Measurements from ENCODE around the gene ZNHIT6.

The ZNHIT6 gene

GRCh38 chr1:85665932-85666331 lies 42.3 kb downstream of the ZNHIT6 start:
- Histone ChIP-seq H3K27ac (ENCODE audit: low read length) (no peak overlapping the region), H3K9me3 (ENCODE audit: control insufficient read depth, insufficient read depth, low read length) (no peaks in the 10 kb centered on the region), H3K4me3 (ENCODE audit: low read length) (no peak overlapping the region), H3K4me1 (ENCODE audit: control insufficient read depth, insufficient read depth, low read length) (no peaks in the 10 kb centered on the region), H3K27me3 (ENCODE audit: control insufficient read depth, insufficient read depth, low read length) (no peaks in the 10 kb centered on the region), H3K36me3 (ENCODE audit: control insufficient read depth, insufficient read depth, low read length) (no peaks in the 10 kb centered on the region)
- DNase-seq (ENCODE audit: low read depth, low spot score): no peak
- no CpG with 5 or more reads among the region's 1 CpG for WGBS (ENCODE audit: insufficient coverage, insufficient read length)

DNA sequence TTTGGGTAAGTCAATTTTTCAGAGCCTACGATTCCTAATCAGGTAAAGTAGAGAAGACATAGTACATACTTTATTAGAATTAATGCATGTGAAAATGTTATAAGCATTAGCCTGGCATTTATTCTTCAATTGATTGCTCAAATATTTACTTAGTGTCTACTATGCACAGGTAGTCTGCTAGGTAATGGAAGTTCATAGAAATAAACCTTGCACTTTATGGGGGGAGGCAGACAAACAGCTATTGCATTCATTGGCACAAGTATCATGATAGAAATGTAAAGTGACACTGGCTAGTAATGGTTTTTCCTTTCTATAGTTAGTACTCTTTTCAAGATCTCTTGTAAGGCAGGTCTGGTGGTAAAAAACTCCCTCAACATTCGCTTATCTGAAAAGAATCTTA lies 44.9 kb downstream of the ZNHIT6 start:
- H3K4me1 ChIP-seq (ENCODE audit: control insufficient read depth, insufficient read depth, low read length): no peaks in the 10 kb centered on the region
- WGBS (ENCODE audit: insufficient coverage, insufficient read length): no CpG with 5 or more reads among the region's 2 CpGs
- DNase-seq (ENCODE audit: low read depth, low spot score): no peak
- no peaks in the 10 kb centered on the region for H3K36me3 ChIP-seq (ENCODE audit: control insufficient read depth, insufficient read depth, low read length)
- H3K27me3 ChIP-seq (ENCODE audit: control insufficient read depth, insufficient read depth, low read length): no peaks in the 10 kb centered on the region
- H3K4me3 ChIP-seq (ENCODE audit: low read length): no peak overlapping the region
- no peak overlapping the region for H3K27ac ChIP-seq (ENCODE audit: low read length)
- H3K9me3 ChIP-seq (ENCODE audit: control insufficient read depth, insufficient read depth, low read length): no peaks in the 10 kb centered on the region

- H3K36me3 ChIP-seq (ENCODE audit: control insufficient read depth, insufficient read depth, low read length): no peaks in the 10 kb centered on the region
- H3K27me3 ChIP-seq (ENCODE audit: control insufficient read depth, insufficient read depth, low read length): no peaks in the 10 kb centered on the region
- no peak overlapping the region for H3K4me3 ChIP-seq (ENCODE audit: low read length)
- no peak for DNase-seq (ENCODE audit: low read depth, low spot score)
- no peak overlapping the region for H3K27ac ChIP-seq (ENCODE audit: low read length)
- no peaks in the 10 kb centered on the region for H3K9me3 ChIP-seq (ENCODE audit: control insufficient read depth, insufficient read depth, low read length)
- no peaks in the 10 kb centered on the region for H3K4me1 ChIP-seq (ENCODE audit: control insufficient read depth, insufficient read depth, low read length)
- no CpG with 5 or more reads among the region's 2 CpGs for WGBS (ENCODE audit: insufficient coverage, insufficient read length)
Measured at GRCh38 chr1:85661767-85662166, 46.5 kb downstream of the ZNHIT6 start.

GRCh38 chr1:85660541-85660940 lies 47.7 kb downstream of the ZNHIT6 start:
- Histone ChIP-seq H3K4me1 (ENCODE audit: control insufficient read depth, insufficient read depth, low read length) (no peaks in the 10 kb centered on the region), H3K36me3 (ENCODE audit: control insufficient read depth, insufficient read depth, low read length) (no peaks in the 10 kb centered on the region), H3K27me3 (ENCODE audit: control insufficient read depth, insufficient read depth, low read length) (no peaks in the 10 kb centered on the region), H3K4me3 (ENCODE audit: low read length) (no peak overlapping the region), H3K27ac (ENCODE audit: low read length) (no peak overlapping the region), H3K9me3 (ENCODE audit: control insufficient read depth, insufficient read depth, low read length) (no peaks in the 10 kb centered on the region)
- no peak for DNase-seq (ENCODE audit: low read depth, low spot score)

DNA sequence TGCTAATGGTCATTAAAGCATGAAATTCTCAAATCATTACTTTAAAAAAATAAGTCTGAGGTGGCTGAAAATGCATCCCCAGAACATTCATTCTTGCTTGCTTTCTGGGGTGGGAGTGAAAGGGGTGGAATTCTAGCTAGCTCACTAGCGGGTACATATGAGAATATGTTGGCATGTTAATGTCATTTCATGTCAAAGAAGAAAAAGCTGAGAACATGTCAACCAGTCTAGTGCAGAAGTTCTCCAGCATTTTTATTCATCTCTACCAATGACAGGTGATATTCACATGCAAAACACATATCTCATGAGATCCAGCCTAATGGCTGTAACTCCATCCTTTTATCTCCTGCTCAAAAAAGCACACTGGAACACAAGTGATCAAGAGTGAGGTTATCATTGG lies 49.1 kb downstream of the ZNHIT6 start:
- H3K36me3 ChIP-seq (ENCODE audit: control insufficient read depth, insufficient read depth, low read length): no peaks in the 10 kb centered on the region
- H3K27ac ChIP-seq (ENCODE audit: low read length): no peak overlapping the region
- WGBS (ENCODE audit: insufficient coverage, insufficient read length): no CpG with 5 or more reads among the region's 1 CpG
- no peaks in the 10 kb centered on the region for H3K4me1 ChIP-seq (ENCODE audit: control insufficient read depth, insufficient read depth, low read length)
- no peaks in the 10 kb centered on the region for H3K27me3 ChIP-seq (ENCODE audit: control insufficient read depth, insufficient read depth, low read length)
- H3K9me3 ChIP-seq (ENCODE audit: control insufficient read depth, insufficient read depth, low read length): no peaks in the 10 kb centered on the region
- H3K4me3 ChIP-seq (ENCODE audit: low read length): no peak overlapping the region
- no peak for DNase-seq (ENCODE audit: low read depth, low spot score)

DNA sequence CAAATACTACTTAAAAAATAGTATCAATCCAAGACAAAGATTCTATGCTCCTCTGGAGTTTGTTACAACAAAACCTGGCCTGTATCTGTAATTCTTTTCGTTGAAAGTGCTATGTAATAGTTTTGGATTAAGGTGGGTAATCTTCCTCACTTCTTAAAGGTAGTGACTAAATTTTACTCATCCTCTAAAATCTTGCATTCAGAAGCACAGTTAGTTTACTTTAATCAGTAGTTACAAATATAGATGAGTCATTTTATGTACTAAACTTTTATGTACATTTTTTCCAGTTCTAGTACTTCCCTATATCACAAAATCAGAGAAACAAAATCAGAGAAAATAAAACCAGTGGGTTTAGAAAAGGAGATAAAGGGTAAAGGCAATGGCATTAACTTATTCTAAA lies 51.3 kb downstream of the ZNHIT6 start:
- H3K36me3 ChIP-seq (ENCODE audit: control insufficient read depth, insufficient read depth, low read length): no peaks in the 10 kb centered on the region
- no peak for DNase-seq (ENCODE audit: low read depth, low spot score)
- WGBS (ENCODE audit: insufficient coverage, insufficient read length): no CpG with 5 or more reads among the region's 1 CpG
- no peak overlapping the region for H3K4me3 ChIP-seq (ENCODE audit: low read length)
- H3K9me3 ChIP-seq (ENCODE audit: control insufficient read depth, insufficient read depth, low read length): no peaks in the 10 kb centered on the region
- no peak overlapping the region for H3K27ac ChIP-seq (ENCODE audit: low read length)
- H3K4me1 ChIP-seq (ENCODE audit: control insufficient read depth, insufficient read depth, low read length): no peaks in the 10 kb centered on the region
- H3K27me3 ChIP-seq (ENCODE audit: control insufficient read depth, insufficient read depth, low read length): no peaks in the 10 kb centered on the region

GRCh38 chr1:85656256-85656655 lies 52.0 kb downstream of the ZNHIT6 start:
- DNase-seq (ENCODE audit: low read depth, low spot score): no peak
- Histone ChIP-seq H3K4me3 (ENCODE audit: low read length) (no peak overlapping the region), H3K9me3 (ENCODE audit: control insufficient read depth, insufficient read depth, low read length) (no peaks in the 10 kb centered on the region), H3K27me3 (ENCODE audit: control insufficient read depth, insufficient read depth, low read length) (no peaks in the 10 kb centered on the region), H3K36me3 (ENCODE audit: control insufficient read depth, insufficient read depth, low read length) (no peaks in the 10 kb centered on the region), H3K4me1 (ENCODE audit: control insufficient read depth, insufficient read depth, low read length) (no peaks in the 10 kb centered on the region), H3K27ac (ENCODE audit: low read length) (no peak overlapping the region)
- WGBS (ENCODE audit: insufficient coverage, insufficient read length): no CpG with 5 or more reads among the region's 1 CpG

GRCh38 chr1:85655315-85655714 lies 52.9 kb downstream of the ZNHIT6 start:
- H3K27ac ChIP-seq (ENCODE audit: low read length): no peak overlapping the region
- no peak overlapping the region for H3K4me3 ChIP-seq (ENCODE audit: low read length)
- no peaks in the 10 kb centered on the region for H3K4me1 ChIP-seq (ENCODE audit: control insufficient read depth, insufficient read depth, low read length)
- no peaks in the 10 kb centered on the region for H3K27me3 ChIP-seq (ENCODE audit: control insufficient read depth, insufficient read depth, low read length)
- DNase-seq (ENCODE audit: low read depth, low spot score): no peak
- H3K9me3 ChIP-seq (ENCODE audit: control insufficient read depth, insufficient read depth, low read length): no peaks in the 10 kb centered on the region
- 100% methylated on average over 1 of the region's 1 CpG for WGBS (ENCODE audit: insufficient coverage, insufficient read length)
- no peaks in the 10 kb centered on the region for H3K36me3 ChIP-seq (ENCODE audit: control insufficient read depth, insufficient read depth, low read length)

DNA sequence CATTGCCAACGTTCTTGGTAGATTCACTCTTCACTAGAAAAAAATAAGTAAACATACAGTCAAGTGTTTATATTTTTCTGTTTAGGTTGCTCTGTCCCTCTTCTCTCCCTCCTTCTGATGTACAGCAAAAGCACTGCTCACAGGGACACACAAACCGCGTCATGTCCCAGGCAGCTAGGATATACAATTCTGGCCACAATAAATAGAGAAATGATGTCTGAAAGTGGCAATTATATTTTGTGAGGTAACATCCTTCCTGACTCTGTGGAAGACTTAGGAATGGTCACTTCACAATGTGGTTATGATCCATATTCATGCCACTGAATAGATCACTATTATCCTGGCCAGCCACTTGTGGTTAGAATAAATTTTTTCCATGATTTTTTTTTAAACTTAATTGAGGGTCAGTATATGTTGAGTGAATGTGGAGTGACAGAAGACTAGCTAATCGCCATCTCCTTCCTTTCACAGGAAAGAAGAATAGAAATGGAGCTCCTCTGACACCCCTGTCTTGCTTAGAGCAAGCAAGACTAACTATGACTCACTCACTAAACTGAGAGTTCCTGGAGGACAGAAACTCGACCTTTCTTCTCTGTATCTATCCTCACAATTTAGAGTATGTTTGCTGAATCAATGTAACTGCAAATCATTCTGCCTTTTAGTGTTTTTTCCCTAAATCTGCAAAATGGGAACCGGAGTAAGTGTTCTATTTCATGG lies 54.0 kb downstream of the ZNHIT6 start:
- no peaks in the 10 kb centered on the region for H3K9me3 ChIP-seq (ENCODE audit: control insufficient read depth, insufficient read depth, low read length)
- WGBS (ENCODE audit: insufficient coverage, insufficient read length): no CpG with 5 or more reads among the region's 6 CpGs
- no peak overlapping the region for H3K4me3 ChIP-seq (ENCODE audit: low read length)
- H3K27me3 ChIP-seq (ENCODE audit: control insufficient read depth, insufficient read depth, low read length): no peaks in the 10 kb centered on the region
- no peaks in the 10 kb centered on the region for H3K36me3 ChIP-seq (ENCODE audit: control insufficient read depth, insufficient read depth, low read length)
- no peak overlapping the region for H3K27ac ChIP-seq (ENCODE audit: low read length)
- no peak for DNase-seq (ENCODE audit: low read depth, low spot score)
- H3K4me1 ChIP-seq (ENCODE audit: control insufficient read depth, insufficient read depth, low read length): no peaks in the 10 kb centered on the region

DNA sequence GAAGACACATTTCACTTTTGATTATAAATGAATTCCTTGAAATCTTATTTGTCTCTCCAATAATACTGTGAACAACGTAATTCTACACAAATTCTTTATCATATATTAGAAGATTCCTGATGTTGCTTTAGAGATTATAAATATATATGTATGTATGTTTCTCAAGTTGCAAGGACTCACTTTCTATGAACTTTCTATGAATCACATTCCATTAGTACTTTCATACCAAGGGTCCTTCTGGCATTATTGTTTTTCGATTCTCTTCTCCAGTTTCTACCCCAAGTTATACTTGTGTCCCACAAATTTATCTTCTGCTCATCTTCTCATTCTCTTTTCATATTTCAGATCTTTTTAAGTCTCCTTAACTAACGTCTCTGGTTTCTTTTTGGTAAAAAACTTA lies 55.9 kb downstream of the ZNHIT6 start:
- Histone ChIP-seq H3K9me3 (ENCODE audit: control insufficient read depth, insufficient read depth, low read length) (no peaks in the 10 kb centered on the region), H3K36me3 (ENCODE audit: control insufficient read depth, insufficient read depth, low read length) (no peaks in the 10 kb centered on the region), H3K4me1 (ENCODE audit: control insufficient read depth, insufficient read depth, low read length) (no peaks in the 10 kb centered on the region), H3K27me3 (ENCODE audit: control insufficient read depth, insufficient read depth, low read length) (no peaks in the 10 kb centered on the region), H3K4me3 (ENCODE audit: low read length) (no peak overlapping the region), H3K27ac (ENCODE audit: low read length) (no peak overlapping the region)
- WGBS (ENCODE audit: insufficient coverage, insufficient read length): 100% methylated on average over 1 of the region's 3 CpGs
- no peak for DNase-seq (ENCODE audit: low read depth, low spot score)

DNA sequence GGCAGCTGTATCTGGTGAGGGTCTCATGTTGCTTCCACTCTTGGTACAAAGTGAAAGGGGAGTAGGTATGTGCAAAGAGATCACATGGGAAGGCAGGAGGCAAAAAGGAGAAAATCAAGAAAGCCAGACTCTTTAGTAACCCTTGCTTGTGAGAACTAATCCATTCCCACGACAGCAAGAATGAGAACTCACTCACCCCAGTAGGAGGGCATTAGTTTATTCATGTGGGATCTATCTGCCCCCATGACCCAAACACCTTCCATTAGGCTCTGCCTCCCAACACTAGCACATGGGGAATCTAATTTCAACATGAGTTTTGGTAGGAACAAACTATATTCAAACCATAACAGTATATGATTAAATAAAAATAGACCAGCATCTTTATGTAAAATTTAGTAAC lies 57.6 kb downstream of the ZNHIT6 start:
- H3K9me3 ChIP-seq (ENCODE audit: control insufficient read depth, insufficient read depth, low read length): no peaks in the 10 kb centered on the region
- DNase-seq (ENCODE audit: low read depth, low spot score): no peak
- H3K36me3 ChIP-seq (ENCODE audit: control insufficient read depth, insufficient read depth, low read length): no peaks in the 10 kb centered on the region
- H3K4me3 ChIP-seq (ENCODE audit: low read length): no peak overlapping the region
- H3K4me1 ChIP-seq (ENCODE audit: control insufficient read depth, insufficient read depth, low read length): no peaks in the 10 kb centered on the region
- H3K27ac ChIP-seq (ENCODE audit: low read length): no peak overlapping the region
- WGBS (ENCODE audit: insufficient coverage, insufficient read length): no CpG with 5 or more reads among the region's 1 CpG
- no peaks in the 10 kb centered on the region for H3K27me3 ChIP-seq (ENCODE audit: control insufficient read depth, insufficient read depth, low read length)
